NCI-H226 (cell line): Measurements from ENCODE around the gene TMEM41A.
"Not testable (repeated sequence)": the region's sequence is repeated elsewhere in the genome, so short reads cannot be mapped to it uniquely, and the experiment has no call there.

Source experiments
- DNase-seq: peaks from one replicate; pipeline ENCODE4 v3.0.0-alpha.2; 2015

TMEM41A gene

DNA sequence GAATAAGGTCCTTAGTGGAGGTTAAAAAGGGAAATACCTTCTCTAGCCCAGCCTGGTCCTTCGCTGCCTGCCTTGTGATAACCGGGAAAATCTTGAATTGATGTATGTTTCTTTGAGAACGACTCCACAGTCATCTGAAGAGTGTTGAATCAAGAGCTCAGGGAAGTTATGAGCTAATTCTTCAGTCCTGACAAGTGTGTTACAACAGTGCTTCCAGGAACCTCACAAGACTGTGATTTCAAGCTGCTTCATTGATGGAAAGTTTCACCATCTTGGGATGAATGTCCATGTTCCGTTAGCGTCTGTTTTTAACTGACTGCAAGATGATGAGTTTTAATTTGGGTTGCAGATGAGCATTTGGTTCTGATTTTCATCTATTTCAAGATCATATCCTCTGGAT lies 12.4 kb downstream of the TMEM41A start:
- no peak for DNase-seq

DNA sequence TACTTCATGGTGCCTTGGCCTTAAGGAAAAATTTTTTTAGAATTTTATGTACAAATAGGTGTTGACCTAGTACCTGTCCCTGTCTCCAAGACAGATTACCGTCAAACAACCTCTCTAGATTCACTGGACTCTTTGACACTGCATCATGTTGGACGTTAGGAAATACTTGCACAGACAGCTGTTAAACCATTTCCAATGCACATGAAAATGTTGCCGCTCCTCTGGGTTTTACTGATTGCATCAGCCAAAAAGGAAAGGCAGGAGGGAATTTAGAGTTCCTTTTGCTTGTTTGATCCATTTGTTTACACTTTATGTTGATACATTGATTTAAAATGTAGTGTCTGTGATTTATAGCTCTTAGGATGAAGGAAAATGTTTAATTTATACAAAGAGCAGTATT lies 14.5 kb downstream of the TMEM41A start:
- no peak for DNase-seq

DNA sequence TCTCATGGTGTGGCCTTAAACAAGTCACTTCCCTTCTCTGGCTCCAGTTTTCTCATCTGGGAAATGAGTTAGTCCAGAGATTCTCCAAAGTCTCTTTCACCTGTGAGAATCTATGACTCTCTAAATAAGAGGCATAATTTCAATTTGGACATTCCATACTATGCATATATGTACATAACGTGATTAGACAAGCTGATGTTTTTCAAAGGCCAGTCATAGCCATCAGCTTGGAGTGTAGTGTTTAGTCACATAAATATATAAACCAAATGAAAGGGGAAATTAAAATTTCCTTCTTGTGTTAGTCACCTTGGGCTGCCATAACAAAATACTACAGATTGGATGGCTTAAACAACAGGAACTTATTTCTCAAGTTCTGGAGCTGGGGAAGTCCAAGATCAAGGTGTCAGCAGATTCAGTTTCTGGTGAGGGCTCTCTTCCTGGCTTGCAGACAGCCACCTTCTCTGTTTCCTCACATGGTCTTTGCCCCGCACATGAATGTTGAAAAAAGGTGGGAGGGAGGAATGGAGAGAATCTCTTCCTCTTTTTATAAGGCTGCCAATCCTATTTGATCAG lies 19.4 kb downstream of the TMEM41A start:
- no peak for DNase-seq

DNA sequence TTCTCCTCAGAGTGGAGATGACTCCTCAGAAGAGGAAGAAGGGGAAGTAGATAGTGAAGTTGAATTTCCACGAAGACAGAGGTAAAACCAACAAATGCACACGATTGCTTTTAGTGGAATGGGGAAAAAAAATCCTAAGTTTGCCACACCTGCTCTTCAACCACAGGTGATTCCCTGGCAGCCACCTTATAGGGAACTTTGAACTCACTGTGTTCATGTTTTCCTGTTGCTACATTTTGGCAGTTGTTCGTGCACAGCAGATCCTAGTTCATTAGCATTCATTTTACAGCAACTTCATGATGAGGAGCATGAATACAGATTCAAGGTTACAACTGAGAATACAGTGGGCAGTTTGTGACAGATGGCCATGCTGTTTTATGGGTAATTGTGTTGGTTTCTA lies 21.5 kb downstream of the TMEM41A start:
- DNase-seq: no peak

DNA sequence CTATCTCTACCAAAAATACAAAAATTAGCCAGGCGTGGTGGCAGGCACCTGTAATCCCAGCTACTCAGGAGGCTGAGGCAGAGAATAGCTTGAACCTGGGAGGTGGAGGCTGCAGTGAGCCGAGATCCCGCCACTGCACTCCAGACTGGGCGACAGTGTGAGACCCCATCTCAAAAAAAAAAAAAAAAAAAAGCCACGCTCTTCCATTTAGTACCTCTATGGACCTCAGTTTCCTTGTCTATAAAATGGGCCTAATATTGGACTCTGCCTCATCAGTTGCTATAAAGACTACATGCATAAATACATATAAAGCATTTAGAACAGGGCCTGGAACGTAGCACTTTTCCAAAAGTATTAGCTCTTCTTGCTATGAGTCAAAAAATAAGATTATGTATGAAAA lies 23.9 kb downstream of the TMEM41A start:
- not testable (repeated sequence) for DNase-seq

DNA sequence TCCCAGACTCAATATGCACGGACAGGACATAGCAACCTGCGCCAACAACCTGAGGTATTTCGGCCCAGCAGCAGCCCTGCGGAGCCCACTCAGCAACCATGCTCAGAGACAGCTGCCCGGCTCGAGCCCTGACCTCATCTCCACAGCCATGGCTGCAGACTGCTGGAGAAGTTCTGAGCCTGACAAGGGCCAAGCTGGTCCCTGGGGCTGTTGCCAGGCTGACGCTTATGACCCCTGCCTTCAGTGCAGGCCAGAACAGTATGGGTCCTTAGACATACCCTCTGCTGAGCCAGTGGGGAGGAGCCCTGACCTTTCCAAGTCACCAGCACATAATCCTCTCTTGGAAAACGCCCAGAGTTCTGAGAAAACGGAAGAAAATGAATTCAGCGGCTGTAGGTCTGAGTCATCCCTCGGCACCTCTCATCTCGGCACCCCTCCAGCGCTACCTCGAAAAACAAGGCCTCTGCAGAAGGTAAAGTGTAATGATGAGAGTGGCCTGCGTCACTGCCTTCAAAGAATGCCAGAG lies 25.5 kb downstream of the TMEM41A start:
- peak; percentile 81 for DNase-seq

DNA sequence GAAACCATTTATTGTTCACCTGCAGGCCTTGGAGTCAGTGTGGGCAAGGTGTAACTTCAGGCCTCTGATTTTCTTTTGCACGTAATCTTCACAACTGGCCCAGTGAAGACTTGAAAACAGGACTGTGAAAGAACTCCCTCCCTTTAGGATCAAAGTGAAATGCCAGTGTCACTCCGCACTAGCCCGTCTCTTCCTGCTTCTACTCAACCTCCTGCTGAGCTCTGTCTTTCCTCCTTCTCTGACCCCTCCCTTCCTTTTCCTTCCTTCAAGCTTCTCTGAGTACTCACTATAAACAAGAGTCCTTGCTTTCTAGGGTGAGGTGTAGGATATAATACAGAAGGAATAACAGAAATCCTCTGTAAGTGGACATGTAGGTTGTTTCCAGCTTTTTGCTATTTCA lies 28.5 kb downstream of the TMEM41A start:
- no peak for DNase-seq

DNA sequence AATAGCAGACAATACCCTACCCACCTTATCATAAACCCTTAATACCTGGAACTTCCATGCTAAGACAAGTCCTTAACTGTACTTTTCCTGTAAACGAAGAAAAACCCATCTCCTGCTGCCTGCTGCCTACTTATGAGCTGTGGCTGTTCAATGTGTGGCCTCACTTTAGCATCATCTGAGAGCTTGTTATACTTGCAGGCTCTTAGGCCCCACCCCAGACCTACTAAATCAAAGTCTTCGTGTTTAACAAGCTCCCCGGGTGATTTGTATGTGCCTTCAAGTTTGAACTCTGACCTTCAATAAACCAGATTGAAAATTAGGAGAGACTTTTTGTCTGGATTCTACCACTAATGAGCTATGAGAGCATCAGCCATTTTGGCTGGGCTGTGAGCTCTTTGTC lies 29.3 kb downstream of the TMEM41A start:
- DNase-seq: no peak

DNA sequence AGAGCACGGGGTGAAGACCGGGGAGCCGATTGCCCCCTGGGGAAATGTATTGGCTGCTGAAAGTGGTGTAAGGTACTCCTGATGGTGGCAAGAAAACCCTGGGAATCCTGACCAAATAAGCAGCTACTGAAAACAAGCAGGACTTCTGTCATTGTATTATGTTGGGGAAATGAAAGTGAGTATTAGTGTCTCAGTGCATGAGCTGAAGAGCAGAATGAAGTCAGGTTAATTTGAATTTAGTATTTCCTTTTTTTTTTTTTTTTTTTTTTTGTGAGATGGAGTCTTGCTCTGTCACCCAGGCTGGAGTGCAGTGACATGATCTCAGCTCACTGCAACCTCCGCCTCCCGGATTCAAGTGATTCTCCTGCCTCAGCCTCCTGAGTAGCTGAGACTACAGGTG lies 32.7 kb downstream of the TMEM41A start:
- not testable (repeated sequence) for DNase-seq

DNA sequence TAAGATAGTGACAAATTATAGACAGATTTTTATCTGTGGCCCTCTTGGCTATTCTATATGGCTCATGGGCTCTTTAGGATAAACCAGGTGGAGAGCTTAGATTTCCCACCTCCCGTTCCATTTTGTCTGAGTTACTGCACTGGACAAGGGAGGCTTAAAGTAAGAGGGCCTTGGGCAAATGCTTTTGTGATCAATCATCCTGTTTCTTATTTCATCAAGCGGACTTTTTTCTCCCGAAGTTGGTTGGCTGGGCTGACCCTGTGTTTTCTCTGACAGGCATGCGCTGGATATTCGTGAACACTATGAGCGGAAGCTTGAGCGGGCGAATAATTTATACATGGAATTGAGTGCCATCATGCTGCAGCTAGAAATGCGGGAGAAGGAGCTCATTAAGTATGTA lies 33.4 kb downstream of the TMEM41A start:
- no peak for DNase-seq

DNA sequence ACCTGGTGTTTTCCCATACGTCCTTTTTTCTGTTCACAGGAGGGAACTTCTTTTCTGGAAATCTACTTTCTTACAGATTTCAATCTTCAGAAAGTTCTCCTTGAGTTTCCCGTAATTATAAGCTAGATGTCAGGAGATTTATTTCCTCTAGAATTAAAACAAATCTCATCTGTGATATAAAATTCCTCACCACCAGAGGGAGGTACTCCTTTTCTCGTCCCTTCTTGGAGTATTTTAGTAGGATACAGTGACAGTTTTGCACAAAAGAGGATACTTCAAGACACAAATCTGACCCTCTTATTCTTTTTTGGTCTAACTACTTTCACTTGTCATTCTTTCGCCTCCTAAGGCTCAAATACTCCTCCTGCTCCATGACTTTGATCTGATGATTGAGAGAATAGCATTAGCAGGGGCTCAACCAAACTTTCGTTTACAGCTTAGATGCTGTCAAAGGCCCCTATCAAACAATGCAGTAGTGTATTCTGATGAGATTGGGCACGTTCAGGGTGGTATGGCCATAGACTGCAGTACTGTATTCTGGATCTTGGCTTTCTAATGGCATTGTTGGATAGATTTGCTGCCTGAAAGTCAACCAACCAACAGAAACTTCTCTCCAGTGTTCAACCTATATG lies 38.0 kb downstream of the TMEM41A start:
- no peak for DNase-seq

DNA sequence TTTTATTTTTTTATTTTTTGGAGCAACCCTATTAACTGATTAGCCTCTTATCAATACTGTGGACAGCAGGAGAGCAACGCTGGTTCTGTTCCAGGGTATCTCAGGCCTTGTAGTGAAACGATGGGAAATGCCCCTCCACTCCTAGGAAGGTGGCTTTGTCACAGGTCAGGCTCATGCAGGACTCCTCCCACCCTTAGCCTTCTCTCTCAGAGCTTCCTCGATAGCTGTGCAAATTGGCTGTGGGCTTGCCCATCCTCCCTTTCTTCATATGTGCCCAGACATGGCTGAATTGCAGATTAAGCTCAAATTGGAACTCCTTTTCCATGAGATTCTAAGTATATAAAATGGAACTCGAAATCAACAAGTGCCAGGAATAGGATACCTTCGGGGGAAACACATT lies 38.5 kb downstream of the TMEM41A start:
- no peak for DNase-seq

DNA sequence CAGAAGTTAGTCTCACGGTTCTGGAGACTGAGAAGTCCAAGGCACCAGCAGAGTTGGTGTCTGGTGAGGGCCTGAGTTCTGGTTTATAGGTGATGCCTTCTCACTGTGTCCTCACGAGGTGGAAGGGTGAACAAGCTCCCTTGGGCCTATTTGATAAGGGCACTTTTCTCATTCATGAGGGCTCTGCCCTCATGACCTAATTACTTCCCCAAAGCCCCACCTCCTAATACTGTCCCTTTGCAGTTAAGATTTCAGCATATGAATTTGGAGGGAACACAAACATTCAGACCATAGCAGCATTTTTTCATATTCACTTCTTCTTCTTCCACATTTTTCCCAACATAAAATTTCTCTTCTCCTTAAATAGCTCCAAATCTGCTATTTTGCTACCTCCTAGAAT lies 41.5 kb downstream of the TMEM41A start:
- no peak for DNase-seq

DNA sequence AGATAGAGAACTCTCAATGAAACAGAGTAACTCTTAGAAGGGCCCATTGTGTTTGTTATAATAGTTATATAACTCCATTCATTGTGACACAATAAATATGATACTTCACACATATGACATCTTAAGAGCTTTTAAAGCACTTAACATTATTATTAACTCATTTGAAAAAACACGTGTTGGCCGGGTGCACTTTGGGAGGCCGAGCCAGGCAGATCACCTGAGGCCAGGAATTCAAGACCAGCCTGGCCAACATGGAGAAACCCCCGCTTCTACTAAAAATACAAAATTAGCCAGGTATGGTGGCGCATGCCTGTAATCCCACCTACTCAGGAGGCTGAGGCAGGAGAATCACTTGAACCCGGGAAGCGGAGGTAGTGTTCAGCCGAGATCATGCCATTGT lies 47.4 kb downstream of the TMEM41A start:
- not testable (repeated sequence) for DNase-seq

DNA sequence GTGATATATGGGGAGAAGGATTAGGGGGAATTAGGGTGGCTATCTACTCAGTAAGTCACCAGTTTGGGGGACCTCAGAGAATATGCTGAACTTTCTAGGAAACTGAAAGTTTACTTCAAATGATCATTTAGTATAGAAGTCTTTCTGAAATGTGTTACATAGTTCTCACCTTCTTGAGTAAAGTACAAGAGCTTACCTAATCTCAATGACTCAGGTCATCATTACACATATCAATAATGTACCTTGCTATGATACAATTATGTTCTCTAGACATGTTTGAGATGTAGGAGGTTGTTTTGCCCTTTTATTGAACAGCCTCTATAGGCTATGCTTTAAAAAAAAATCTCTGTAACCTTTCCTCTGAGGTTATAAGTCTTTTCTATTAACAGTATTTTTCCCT lies 50.7 kb downstream of the TMEM41A start:
- DNase-seq: no peak

DNA sequence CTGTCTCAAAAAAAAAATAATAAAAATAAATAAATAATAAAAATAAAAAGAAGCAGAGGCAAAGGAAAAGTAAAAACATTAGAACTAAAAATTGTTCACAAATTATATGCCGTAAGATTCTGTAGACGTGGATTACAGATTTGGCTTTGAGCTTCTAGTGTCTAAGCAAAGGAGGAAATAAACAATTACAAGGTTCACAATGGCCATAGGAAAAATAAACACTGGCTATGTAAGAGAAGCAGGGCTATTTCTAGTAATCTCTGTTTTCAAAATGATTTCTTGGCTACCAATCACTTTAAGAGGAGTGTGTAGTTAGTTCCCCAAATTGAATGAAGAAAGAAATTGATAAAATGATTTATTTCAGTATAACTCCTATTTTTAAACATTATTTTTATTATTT lies 54.5 kb downstream of the TMEM41A start:
- no peak for DNase-seq

DNA sequence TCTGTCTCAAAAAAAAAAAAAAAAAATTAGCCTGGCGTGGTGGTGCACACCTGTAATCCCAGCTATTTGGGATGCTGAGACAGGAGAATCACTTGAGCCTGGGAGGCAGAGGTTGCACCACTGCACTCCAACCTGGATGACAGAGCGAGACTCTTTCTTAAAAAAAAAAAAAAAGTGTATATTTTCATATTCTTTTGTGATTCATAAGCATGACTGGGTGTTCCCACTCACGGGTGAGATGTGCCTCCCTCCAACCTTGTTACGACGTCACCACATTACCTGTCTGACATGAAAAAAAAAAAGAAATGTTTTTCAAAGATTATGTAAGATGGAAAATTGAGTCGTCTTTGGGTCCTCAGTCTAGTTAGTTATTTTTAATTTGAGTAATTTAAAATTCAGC lies 56.8 kb downstream of the TMEM41A start:
- DNase-seq: no peak

DNA sequence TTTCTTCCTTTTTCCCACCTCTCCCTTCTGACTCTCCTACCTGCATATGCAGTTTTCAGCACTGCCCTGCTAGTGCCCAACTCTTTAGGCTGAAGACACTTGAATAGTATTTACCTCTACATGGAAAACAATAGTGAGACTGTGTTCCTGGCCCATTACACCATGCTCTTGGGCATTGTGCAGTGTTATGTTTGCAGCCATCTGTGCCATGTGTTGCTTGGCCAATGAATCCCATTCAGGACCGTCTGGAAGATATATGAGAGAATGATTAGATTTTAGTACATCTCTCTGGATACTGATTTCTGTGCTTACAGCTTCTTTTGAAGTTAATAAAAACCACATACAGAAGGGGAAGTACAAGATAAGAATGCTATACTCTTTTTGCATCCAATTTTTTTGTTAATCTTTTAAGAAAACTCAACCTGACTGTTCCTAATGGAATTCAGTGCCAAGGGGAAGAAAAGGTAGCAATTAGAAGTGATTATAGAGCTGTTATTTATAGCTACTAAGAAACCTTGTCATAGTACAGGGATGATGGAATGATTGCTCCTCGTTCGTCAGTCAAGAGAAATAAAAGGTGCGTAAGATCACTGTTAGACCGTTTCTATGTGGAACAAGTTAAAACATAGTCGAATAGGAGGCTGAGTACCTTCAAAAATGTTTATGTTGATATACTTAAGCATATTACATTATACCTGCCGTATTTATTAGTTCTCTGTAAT lies 58.9 kb downstream of the TMEM41A start:
- no peak for DNase-seq
